ENCODE measurements around the gene IGSF21. TPM values are rescaled to one million over a fixed set of nuclear protein-coding genes. Genes with fewer than 3 reads are reported as not detected.

IGSF21 gene
- total RNA-seq, 4 donors from 2014 or later, result 0.68 to 3.5 (median 1.3) TPM

DNA sequence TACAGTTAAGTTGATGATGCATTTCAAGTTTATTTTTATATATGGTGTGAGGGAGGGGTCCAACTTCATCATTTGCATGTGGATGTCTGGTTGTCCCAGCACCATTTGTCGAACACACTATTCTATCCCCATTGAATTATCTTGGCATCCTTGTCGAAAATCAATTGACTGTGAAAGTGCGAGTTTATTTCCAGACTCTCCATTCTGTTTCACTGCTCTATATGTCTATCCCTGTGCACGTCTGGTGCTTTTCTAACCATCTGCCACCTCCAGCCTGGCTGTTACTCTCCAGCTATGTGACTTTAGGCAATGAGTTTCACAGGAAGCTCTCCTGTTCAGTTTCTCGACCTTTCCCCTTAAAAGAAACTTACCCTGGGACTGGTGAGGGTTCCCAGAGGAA is 236.0 kb downstream of the IGSF21 start:
- Histone ChIP-seq H3K27ac (no peak overlapping the region), H3K4me1 (no peaks in the 10 kb centered on the region), H3K27me3 (peaks cover 19% of the 10 kb centered on the region), H3K9me3 (no peaks in the 10 kb centered on the region), H3K4me3 (no peak overlapping the region), H3K36me3 (no peaks in the 10 kb centered on the region)
- DNase-seq (ENCODE audit: low spot score in 2 of 2), result no peak
- 70% methylated on average over 5 of the region's 5 CpGs for WGBS
- TF ChIP-seq POLR2A (IDR thresholded peaks at IDR 0.05), result no peak
- TF ChIP-seq POLR2AphosphoS5 (IDR thresholded peaks at IDR 0.05), result no peak
- TF ChIP-seq, protein P1, sequence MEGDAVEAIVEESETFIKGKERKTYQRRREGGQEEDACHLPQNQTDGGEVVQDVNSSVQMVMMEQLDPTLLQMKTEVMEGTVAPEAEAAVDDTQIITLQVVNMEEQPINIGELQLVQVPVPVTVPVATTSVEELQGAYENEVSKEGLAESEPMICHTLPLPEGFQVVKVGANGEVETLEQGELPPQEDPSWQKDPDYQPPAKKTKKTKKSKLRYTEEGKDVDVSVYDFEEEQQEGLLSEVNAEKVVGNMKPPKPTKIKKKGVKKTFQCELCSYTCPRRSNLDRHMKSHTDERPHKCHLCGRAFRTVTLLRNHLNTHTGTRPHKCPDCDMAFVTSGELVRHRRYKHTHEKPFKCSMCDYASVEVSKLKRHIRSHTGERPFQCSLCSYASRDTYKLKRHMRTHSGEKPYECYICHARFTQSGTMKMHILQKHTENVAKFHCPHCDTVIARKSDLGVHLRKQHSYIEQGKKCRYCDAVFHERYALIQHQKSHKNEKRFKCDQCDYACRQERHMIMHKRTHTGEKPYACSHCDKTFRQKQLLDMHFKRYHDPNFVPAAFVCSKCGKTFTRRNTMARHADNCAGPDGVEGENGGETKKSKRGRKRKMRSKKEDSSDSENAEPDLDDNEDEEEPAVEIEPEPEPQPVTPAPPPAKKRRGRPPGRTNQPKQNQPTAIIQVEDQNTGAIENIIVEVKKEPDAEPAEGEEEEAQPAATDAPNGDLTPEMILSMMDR (IDR thresholded peaks at IDR 0.05), result no peak
- no peak for TF ChIP-seq EP300 (IDR thresholded peaks at IDR 0.05)

DNA sequence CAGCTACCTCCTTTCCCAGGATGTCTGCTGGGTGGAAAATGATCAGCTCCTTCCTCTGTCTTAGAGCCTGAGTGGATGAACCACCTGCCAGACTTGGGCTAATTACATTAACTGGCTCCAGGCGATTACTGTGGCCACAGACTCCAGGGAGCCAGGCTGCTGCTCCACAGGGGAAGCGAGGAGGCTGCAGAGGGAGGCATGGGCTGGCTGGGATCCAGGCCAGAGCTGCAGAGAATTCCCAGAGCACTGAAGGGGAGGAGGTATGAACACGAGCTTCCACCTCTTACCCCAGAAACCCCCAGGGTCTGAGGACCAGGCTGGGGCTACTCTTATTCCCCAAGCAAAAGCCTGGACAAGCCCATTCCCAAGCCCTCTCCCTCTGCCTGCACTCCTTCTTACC is 237.2 kb downstream of the IGSF21 start:
- Histone ChIP-seq H3K4me3 (no peak overlapping the region), H3K27ac (no peak overlapping the region), H3K4me1 (no peaks in the 10 kb centered on the region), H3K36me3 (no peaks in the 10 kb centered on the region), H3K27me3 (peaks cover 16% of the 10 kb centered on the region), H3K9me3 (no peaks in the 10 kb centered on the region)
- no peak for DNase-seq (ENCODE audit: low spot score in 2 of 2)
- TF ChIP-seq POLR2AphosphoS5 (IDR thresholded peaks at IDR 0.05) (no peak), POLR2A (IDR thresholded peaks at IDR 0.05) (no peak), EP300 (IDR thresholded peaks at IDR 0.05) (no peak)
- TF ChIP-seq, protein P1 (IDR thresholded peaks at IDR 0.05), result no peak
- WGBS, result 30% methylated on average over 2 of the region's 3 CpGs

DNA sequence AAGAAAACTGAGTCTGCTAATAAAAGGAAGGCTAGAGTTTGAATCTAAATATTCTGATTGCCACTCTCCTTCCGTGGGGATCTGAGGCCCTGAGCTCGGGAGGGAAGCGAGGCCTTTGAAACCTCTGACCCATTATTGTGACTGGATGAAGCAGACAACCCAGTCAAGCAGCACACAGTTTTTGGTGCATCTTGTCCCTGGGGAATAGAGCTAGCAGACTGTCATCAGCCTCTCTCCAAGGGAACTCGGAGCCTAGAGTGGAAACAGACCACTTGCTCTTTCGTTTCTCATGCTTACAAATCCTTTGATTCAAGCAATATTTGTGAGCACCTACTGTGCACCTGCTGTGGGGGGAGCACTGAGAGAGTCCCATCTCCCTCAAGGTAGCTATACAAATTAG is 240.0 kb downstream of the IGSF21 start:
- TF ChIP-seq, protein P1 (IDR thresholded peaks at IDR 0.05), result no peak
- TF ChIP-seq EP300 (IDR thresholded peaks at IDR 0.05) (no peak), POLR2A (IDR thresholded peaks at IDR 0.05) (no peak), POLR2AphosphoS5 (IDR thresholded peaks at IDR 0.05) (no peak)
- H3K4me3 ChIP-seq, result no peak overlapping the region
- H3K4me1 ChIP-seq, result no peaks in the 10 kb centered on the region
- DNase-seq (ENCODE audit: low spot score in 2 of 2), result no peak
- H3K9me3 ChIP-seq, result no peaks in the 10 kb centered on the region
- H3K27ac ChIP-seq, result no peak overlapping the region
- H3K27me3 ChIP-seq, result peaks cover 42% of the 10 kb centered on the region
- 90% methylated on average over 5 of the region's 5 CpGs for WGBS
- H3K36me3 ChIP-seq, result no peaks in the 10 kb centered on the region

DNA sequence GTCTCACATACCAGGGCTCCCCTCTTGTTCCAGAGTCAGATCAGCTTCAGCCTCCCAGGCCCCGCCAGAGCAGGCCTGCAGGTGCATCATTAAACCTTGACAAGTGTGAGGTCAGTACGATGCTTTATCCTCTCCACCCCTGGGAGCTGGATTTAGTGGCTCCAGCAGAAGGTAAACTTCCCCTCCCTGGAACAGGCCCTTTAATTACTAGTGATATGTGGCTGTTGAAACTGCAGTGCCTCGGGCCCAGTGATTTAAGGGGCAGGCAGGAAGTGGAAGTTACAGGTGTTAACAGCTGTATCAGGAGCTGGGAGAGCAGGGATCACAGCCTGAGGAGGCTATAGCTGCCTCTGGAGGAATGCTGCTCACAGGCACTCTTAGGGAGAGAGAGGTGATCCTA is 240.8 kb downstream of the IGSF21 start:
- 13% methylated on average over 2 of the region's 3 CpGs for WGBS

DNA sequence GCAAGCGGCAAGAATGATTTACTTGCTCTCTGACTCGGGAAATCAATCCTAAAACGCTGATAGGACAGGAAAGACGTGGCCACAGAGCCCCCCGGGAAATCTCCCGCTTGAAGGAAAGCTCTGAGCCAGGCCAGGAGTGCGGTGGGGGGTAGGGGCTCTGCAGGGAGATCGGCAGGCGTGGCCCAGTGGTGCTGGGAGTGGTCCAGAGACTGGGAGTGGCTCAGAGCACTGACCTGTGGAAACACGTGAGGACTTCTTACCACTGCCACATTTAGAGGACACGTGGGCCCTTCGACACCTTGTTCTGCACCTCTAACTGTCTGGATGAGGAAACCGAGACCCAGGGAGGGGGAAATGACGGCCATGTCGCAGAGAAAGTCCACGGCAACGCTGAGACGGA is 243.1 kb downstream of the IGSF21 start:
- H3K27me3 ChIP-seq, result peaks cover 55% of the 10 kb centered on the region
- 48% methylated on average over 18 of the region's 18 CpGs for WGBS

More for the DNA sequence above, 240.8 kb downstream of the IGSF21 start:
- H3K36me3 ChIP-seq, result no peaks in the 10 kb centered on the region
- peaks cover 50% of the 10 kb centered on the region for H3K27me3 ChIP-seq
- H3K4me3 ChIP-seq, result no peak overlapping the region
- H3K4me1 ChIP-seq, result no peaks in the 10 kb centered on the region
- no peak for TF ChIP-seq POLR2AphosphoS5 (IDR thresholded peaks at IDR 0.05)
- no peak for TF ChIP-seq EP300 (IDR thresholded peaks at IDR 0.05)
- no peak for TF ChIP-seq POLR2A (IDR thresholded peaks at IDR 0.05)
- TF ChIP-seq, protein P1 (IDR thresholded peaks at IDR 0.05), result no peak
- no peak overlapping the region for H3K27ac ChIP-seq
- no peaks in the 10 kb centered on the region for H3K9me3 ChIP-seq
- no peak for DNase-seq (ENCODE audit: low spot score in 2 of 2)

More for the DNA sequence above, 243.1 kb downstream of the IGSF21 start:
- TF ChIP-seq POLR2A (IDR thresholded peaks at IDR 0.05), result no peak
- TF ChIP-seq, protein P1 (IDR thresholded peaks at IDR 0.05), result no peak
- no peak for TF ChIP-seq EP300 (IDR thresholded peaks at IDR 0.05)
- TF ChIP-seq POLR2AphosphoS5 (IDR thresholded peaks at IDR 0.05), result no peak
- Histone ChIP-seq H3K27ac (no peak overlapping the region), H3K4me3 (no peak overlapping the region), H3K36me3 (no peaks in the 10 kb centered on the region), H3K4me1 (no peaks in the 10 kb centered on the region), H3K9me3 (no peaks in the 10 kb centered on the region)
- no peak for DNase-seq (ENCODE audit: low spot score in 2 of 2)

Data from suprapubic skin (tissue), 4 donors.